ENCODE results near the gene GUCY2D. TPM values are rescaled to one million over a fixed set of nuclear protein-coding genes. Genes with fewer than 3 reads are reported as not detected.

The GUCY2D gene
- total RNA-seq, 2 experiments from 2014 or later: not detected

Other genes with a start within 250 kb of the GUCY2D start
- gene KDM6B, start 168.4 kb upstream of the GUCY2D start, total RNA-seq: 10 to 100 TPM; 37.3 to 46.2 TPM
- gene TMEM88, start 147.5 kb upstream of the GUCY2D start, total RNA-seq: 1 to 10 TPM; 3.5 to 5.6 TPM
- 10 to 100 TPM; 64.7 to 79.8 TPM for gene NAA38, start 145.1 kb upstream of the GUCY2D start, total RNA-seq
- 10 to 100 TPM; 12.5 to 12.6 TPM for gene CYB5D1, start 144.6 kb upstream of the GUCY2D start, total RNA-seq
- gene CHD3, start 113.8 kb upstream of the GUCY2D start, total RNA-seq: 100 to 1,000 TPM; 145 to 161 TPM
- 1 to 10 TPM; 3.8 to 5.6 TPM for gene RNF227, start 86.3 kb upstream of the GUCY2D start, total RNA-seq
- 1 to 10 TPM; 6.6 to 8.3 TPM for gene KCNAB3, start 72.8 kb upstream of the GUCY2D start, total RNA-seq
- 100 to 1,000 TPM; 166 to 169 TPM for gene TRAPPC1, start 70.7 kb upstream of the GUCY2D start, total RNA-seq
- gene CNTROB, start 70.4 kb upstream of the GUCY2D start, total RNA-seq: 10 to 100 TPM; 53.0 to 80.5 TPM
- under 1 TPM; 0.09 to 0.18 TPM for gene ALOX15B, start 36.4 kb downstream of the GUCY2D start, total RNA-seq
- gene ALOX12B, start 85.1 kb downstream of the GUCY2D start, total RNA-seq: 1 to 10 TPM; 3.3 to 3.6 TPM
- under 1 TPM; 0.27 to 0.28 TPM for gene ALOXE3, start 115.9 kb downstream of the GUCY2D start, total RNA-seq
- gene HES7, start 121.5 kb downstream of the GUCY2D start, total RNA-seq: 1 to 10 TPM; 2.4 to 3.2 TPM
- gene PER1, start 149.8 kb downstream of the GUCY2D start, total RNA-seq: 10 to 100 TPM; 46.5 to 55.9 TPM
- 10 to 100 TPM; 26.7 to 27.8 TPM for gene VAMP2, start 160.3 kb downstream of the GUCY2D start, total RNA-seq
- 10 to 100 TPM; 24.0 to 34.4 TPM for gene TMEM107, start 173.8 kb downstream of the GUCY2D start, total RNA-seq
- gene BORCS6, start 187.6 kb downstream of the GUCY2D start, total RNA-seq: 1 to 10 TPM; 3.9 to 4.5 TPM
- gene AURKB, start 208.0 kb downstream of the GUCY2D start, total RNA-seq: 100 to 1,000 TPM; 173 to 226 TPM
- gene CTC1, start 245.4 kb downstream of the GUCY2D start, total RNA-seq: 10 to 100 TPM; 49.3 to 57.9 TPM
- 100 to 1,000 TPM; 113 to 141 TPM for gene PFAS, start 246.7 kb downstream of the GUCY2D start, total RNA-seq

Measured in activated CD4-positive, alpha-beta T cell treated with anti-CD3 and anti-CD28 coated beads for 36 hours (primary cell).